Testis (tissue), 3 donors: ENCODE data around the gene NELL2. TPM values are rescaled to one million over a fixed set of nuclear protein-coding genes. Genes with fewer than 3 reads are reported as not detected.

Experiments
- DNase-seq: peaks from one replicate; pipeline ENCODE4 v3.0.0-alpha.2; 2019
- H3K27ac ChIP-seq, 2 donors: fragments of 200-600 bp; sonication (generic); one replicate each; pipeline ENCODE4 v1.5.1; 2019
- H3K27me3 ChIP-seq: fragments of 200-600 bp; sonication (generic); one replicate; pipeline ENCODE4 v1.5.1; 2019
- H3K36me3 ChIP-seq: fragments of 200-600 bp; sonication (generic); one replicate; pipeline ENCODE4 v1.5.1; 2017; ENCODE audit warnings: low read depth; ENCODE audit errors: missing control alignments
- H3K4me1 ChIP-seq: fragments of 200-600 bp; sonication (generic); one replicate; pipeline ENCODE4 v1.5.1; 2019
- H3K4me3 ChIP-seq, 2 donors: fragments of 200-600 bp; sonication (generic); one replicate each; pipeline ENCODE4 v1.5.1; 2017 to 2019
- H3K9me3 ChIP-seq: fragments of 200-600 bp; sonication (generic); one replicate; pipeline ENCODE4 v1.5.1; 2017
- CTCF ChIP-seq, 3 experiments: fragments of 450-650 bp in 2 of 3; fragments of 200-600 bp in 1 of 3; sonication (generic) in 1 of 3; IDR thresholded peaks; one replicate each; pipeline ENCODE4 v1.5.1; 2016 to 2019; ENCODE audit warnings: antibody characterized with exemption in 3 of 3, mild to moderate bottlenecking in 2 of 3, moderate library complexity in 1 of 3
- POLR2A ChIP-seq: fragments of 450-650 bp; IDR thresholded peaks from one replicate; pipeline ENCODE4 v1.6.1; 2017; ENCODE audit warnings: antibody characterized with exemption, mild to moderate bottlenecking, moderate library complexity
- WGBS, 2 donors: methylation state at CpG; one replicate each; pipeline ENCODE4 v1.1.5; 2018; 5-methylcytosine and 5-hydroxymethylcytosine counted together
- intact Hi-C: fragments of 100-400 bp; cut with DNase I; formaldehyde crosslinking; loops from one replicate; pipeline ENCODE4 v1.15.1; 2023; ENCODE audit warnings: low total_unique reads
- polyA plus RNA-seq: library from polyadenylated mRNA; stranded (reverse); fragments of 350-450 nt; fragmentation: Illumina TruSeq; extraction: RNeasy Lipid Tissue Mini Kit (QIAGEN cat#74804); gene quantifications from one replicate; pipeline ENCODE4 v1.2.3, GENCODE V29; 2014; ENCODE audit warnings: low read depth, low replicate concordance; ENCODE audit not compliant: insufficient read depth
- total RNA-seq, 2 donors: library from RNA; depleted of rRNA; stranded (reverse); fragments of >200 nt; gene quantifications; one replicate each; pipeline ENCODE4 v1.2.3, GENCODE V29; 2016

NELL2 gene
- total and polyA plus RNA-seq, 3 donors from 2014 or later = 4.2 to 10.6 (median 9.0) TPM

DNA sequence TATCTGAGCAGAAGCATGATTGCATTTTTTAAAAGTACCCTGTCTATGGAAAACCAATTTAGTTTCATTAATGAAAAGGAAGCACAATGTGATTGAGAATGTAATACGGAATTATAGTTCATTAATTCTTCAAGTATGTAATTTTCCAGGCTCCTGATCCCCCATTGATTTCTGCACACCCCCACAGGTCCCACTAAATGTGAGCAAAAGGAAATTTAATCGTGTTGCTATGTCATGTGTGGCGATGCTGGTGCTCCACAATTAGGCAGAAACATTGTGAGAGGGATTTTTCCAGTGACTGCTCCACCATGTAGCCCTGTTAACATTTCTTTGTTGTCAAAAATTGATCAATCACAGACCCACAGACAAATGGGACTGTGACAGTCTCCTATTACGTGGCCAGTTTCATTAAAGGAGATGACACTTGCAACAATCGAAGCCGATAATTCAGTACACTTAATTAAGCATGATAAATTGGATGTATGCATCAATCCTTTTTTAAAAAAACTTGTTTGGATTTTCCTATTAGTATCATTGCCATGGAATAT, 306.0 kb downstream of the NELL2 start:
- Histone ChIP-seq H3K9me3 (no peaks in the 10 kb centered on the region), H3K4me1 (no peaks in the 10 kb centered on the region), H3K27me3 (no peaks in the 10 kb centered on the region), H3K27ac (no peak overlapping the region), H3K4me3 (no peak overlapping the region), H3K36me3 (no peaks in the 10 kb centered on the region)
- intact Hi-C loops = no loop called here
- no peak for DNase-seq
- TF ChIP-seq CTCF (IDR thresholded peaks at IDR 0.05) (no peak), POLR2A (no peak)
- 90 to 91% methylated on average over 6 of the region's 6 CpGs for WGBS, 2 donors

DNA sequence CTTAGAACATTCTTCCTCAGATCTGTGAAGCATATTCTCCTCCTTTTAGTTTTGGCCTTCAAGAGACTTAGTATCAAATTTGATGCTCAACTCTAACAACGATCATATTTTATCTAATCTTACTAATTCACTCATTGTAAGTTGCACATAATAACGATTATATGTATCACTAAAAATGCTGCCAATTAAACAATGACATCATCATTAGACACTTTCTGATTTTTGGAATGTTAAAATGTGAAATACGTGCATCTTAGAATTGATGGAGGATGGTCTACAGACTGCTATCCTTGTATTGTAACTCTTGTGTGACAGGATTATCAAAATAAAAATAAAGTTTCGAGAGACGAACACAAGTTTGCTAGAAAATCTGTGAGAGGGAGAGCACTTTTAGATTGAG, 311.0 kb downstream of the NELL2 start:
- TF ChIP-seq CTCF (IDR thresholded peaks at IDR 0.05) = no peak
- TF ChIP-seq POLR2A = no peak
- no peaks in the 10 kb centered on the region for H3K9me3 ChIP-seq
- H3K4me1 ChIP-seq = no peaks in the 10 kb centered on the region
- WGBS, 2 donors = 59 to 62% methylated on average over 5 of the region's 5 CpGs
- no peak for DNase-seq
- no peak overlapping the region for H3K4me3 ChIP-seq
- intact Hi-C loops = no loop called here
- H3K36me3 ChIP-seq = no peaks in the 10 kb centered on the region
- H3K27ac ChIP-seq = no peak overlapping the region
- H3K27me3 ChIP-seq = no peaks in the 10 kb centered on the region

- no peaks in the 10 kb centered on the region for H3K9me3 ChIP-seq
- no peak overlapping the region for H3K27ac ChIP-seq
- no peaks in the 10 kb centered on the region for H3K27me3 ChIP-seq
- WGBS, 2 donors = 59 to 62% methylated on average over 4 of the region's 4 CpGs
- H3K4me1 ChIP-seq = no peaks in the 10 kb centered on the region
- TF ChIP-seq POLR2A (no peak), CTCF (IDR thresholded peaks at IDR 0.05) (no peak)
- H3K4me3 ChIP-seq = no peak overlapping the region
- intact Hi-C loops = no loop called here
- no peaks in the 10 kb centered on the region for H3K36me3 ChIP-seq
- no peak for DNase-seq
Observed at GRCh38 chr12:44563486-44563885, 312.6 kb downstream of the NELL2 start.

DNA sequence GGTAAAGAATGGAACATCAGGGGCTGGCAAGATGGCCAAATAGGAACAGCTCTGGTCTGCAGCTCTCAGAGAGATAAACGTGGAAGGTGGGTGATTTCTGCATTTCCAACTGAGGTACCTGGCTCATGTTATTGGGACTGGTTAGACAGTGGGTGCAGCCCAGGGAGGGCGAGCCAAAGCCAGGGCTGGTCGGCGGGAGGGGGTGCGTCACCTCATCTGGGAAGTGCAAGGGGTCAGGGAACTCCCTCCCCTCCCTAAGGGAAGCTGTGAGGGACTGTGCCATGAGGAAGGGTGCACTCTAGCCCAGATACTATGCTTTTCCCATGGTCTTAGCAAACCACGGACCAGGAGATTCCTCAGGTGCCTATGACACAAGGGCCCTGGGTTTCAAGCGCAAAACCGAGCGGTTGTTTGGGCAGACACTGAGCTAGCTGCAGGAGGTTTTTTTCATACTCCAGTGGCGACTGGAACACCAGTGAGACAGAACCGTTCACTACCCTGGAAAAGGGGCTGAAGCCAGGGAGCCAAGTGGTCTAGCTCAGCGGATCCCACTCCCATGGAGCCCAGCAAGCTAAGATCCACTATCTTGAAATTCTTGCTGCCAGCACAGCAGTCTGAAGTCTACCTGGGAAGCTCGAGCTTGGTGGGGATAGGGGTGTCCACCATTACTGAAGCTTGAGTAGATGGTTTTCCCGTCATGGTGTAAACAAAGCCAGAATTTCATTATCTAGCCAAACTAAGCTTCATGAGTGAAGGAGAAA, 317.6 kb downstream of the NELL2 start:
- no peaks in the 10 kb centered on the region for H3K4me1 ChIP-seq
- no peak overlapping the region for H3K4me3 ChIP-seq
- intact Hi-C loops = no loop called here
- H3K36me3 ChIP-seq = no peaks in the 10 kb centered on the region
- WGBS, 2 donors = 90 to 95% methylated on average over 13 to 14 of the region's 14 CpGs
- TF ChIP-seq CTCF (IDR thresholded peaks at IDR 0.05) (no peak), POLR2A (no peak)
- DNase-seq = no peak
- H3K27ac ChIP-seq = no peak overlapping the region
- no peaks in the 10 kb centered on the region for H3K27me3 ChIP-seq
- H3K9me3 ChIP-seq = no peaks in the 10 kb centered on the region

DNA sequence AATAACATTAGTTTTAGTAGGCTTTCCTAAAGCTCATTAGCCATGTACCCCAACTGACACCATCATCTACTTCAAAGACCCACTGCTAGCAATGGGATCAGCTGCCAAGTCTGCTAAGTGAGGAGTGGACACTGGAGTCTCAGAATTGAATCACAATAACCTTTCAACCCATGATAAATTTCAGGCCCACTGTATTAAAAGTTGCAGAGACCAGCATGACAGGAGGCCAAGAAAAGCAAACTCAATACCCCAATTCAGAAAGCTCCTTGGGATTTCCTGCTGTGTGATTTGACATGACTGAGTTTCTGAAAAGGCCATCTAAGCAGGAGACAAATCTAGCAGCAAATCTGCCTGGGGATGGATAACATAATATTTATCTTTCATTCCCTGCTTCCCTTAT, 320.7 kb downstream of the NELL2 start:
- no peak for DNase-seq

More for the DNA sequence above, 320.7 kb downstream of the NELL2 start:
- Histone ChIP-seq H3K36me3 (no peaks in the 10 kb centered on the region), H3K4me1 (no peaks in the 10 kb centered on the region), H3K27me3 (no peaks in the 10 kb centered on the region), H3K4me3 (no peak overlapping the region), H3K27ac (no peak overlapping the region), H3K9me3 (no peaks in the 10 kb centered on the region)
- intact Hi-C loops = no loop called here
- TF ChIP-seq CTCF (IDR thresholded peaks at IDR 0.05) = no peak
- no peak for TF ChIP-seq POLR2A
